Adrenal gland (tissue), 12 donors: ENCODE data around the gene ELF2. TPM values are rescaled to one million over a fixed set of nuclear protein-coding genes. Genes with fewer than 3 reads are reported as not detected.

Experiments used
- DNase-seq, 7 donors: peaks; one replicate each; pipeline ENCODE4 v3.0.0-alpha.2; 2019 to 2020
- H3K27ac ChIP-seq, 5 donors: fragments of 200-600 bp; sonication (generic) in 4 of 5; 1 replicate in 3 of 5; 2 replicates in 2 of 5; pipeline versions ENCODE4 v1.5.1 to v1.8.0; 2016 to 2020; ENCODE audit warnings: mild to moderate bottlenecking in 1 of 5
- H3K27me3 ChIP-seq: fragments of 200-600 bp; 2 replicates; pipeline ENCODE4 v1.8.0; 2021
- H3K36me3 ChIP-seq, 2 donors: fragments of 200-600 bp; replicated peaks in 1 of 2; 1 replicate in 1 of 2; 2 replicates in 1 of 2; pipeline versions ENCODE4 v1.5.1 to v1.8.0; 2018 to 2022
- H3K4me1 ChIP-seq, 2 donors: fragments of 200-600 bp; replicated peaks in 1 of 2; 1 replicate in 1 of 2; 2 replicates in 1 of 2; pipeline versions ENCODE4 v1.5.1 to v1.8.0; 2018 to 2021
- H3K4me3 ChIP-seq, 4 donors: fragments of 200-600 bp; sonication (generic) in 3 of 4; one replicate each; pipeline ENCODE4 v1.5.1; 2016 to 2018
- H3K9me3 ChIP-seq, 3 donors: fragments of 200-600 bp; sonication (generic) in 1 of 3; replicated peaks in 1 of 3; 1 replicate in 2 of 3; 2 replicates in 1 of 3; pipeline versions ENCODE4 v1.5.1 to v1.8.0; 2016 to 2021
- POLR2A ChIP-seq, 2 donors: fragments of 450-650 bp; IDR thresholded peaks; one replicate each; pipeline ENCODE4 v1.6.1; 2017; ENCODE audit warnings: antibody characterized with exemption in 2 of 2, mild to moderate bottlenecking in 2 of 2, moderate library complexity in 1 of 2
- WGBS, 4 donors: extraction: QIAGEN DNeasy Blood & Tissue Kit in 2 of 4; methylation state at CpG; one replicate each; pipeline versions ENCODE4 v1.1.5 to v1.1.7; 2013 to 2017; 5-methylcytosine and 5-hydroxymethylcytosine counted together
- intact Hi-C, 2 donors: fragments of 100-400 bp; cut with DNase I; formaldehyde crosslinking; loops; one replicate each; pipeline versions ENCODE4 v1.14.1 to v1.15.0; 2022 to 2023
- polyA plus RNA-seq, 3 donors: library from polyadenylated mRNA; stranded (reverse); fragments of 200-250 nt in 2 of 3; fragments of 350-450 nt in 1 of 3; fragmentation: Illumina TruSeq in 1 of 3; extraction: RNeasy Lipid Tissue Mini Kit (QIAGEN cat#74804) in 1 of 3; gene quantifications; one replicate each; pipeline ENCODE4 v1.2.3, GENCODE V29; 2013 to 2014
- total RNA-seq, 9 donors: library from RNA; depleted of rRNA in 4 of 9; stranded (reverse); fragments of >200 nt in 4 of 9; fragments of 120-200 nt in 1 of 9; fragmentation: NEBNext Ultra II Directional in 1 of 9; extraction: Animal tissue kit (Norgen Biotek cat#: 25700) in 1 of 9; gene quantifications; one replicate each; pipeline versions ENCODE4 v1.1.0 to v1.2.4, GENCODE V29; 2013 to 2023
- TF ChIP-seq, protein P1 (sequence below), 6 experiments: fragments of 450-650 bp in 4 of 6; fragments of 200-600 bp in 2 of 6; sonication (generic) in 1 of 6; IDR thresholded peaks; 1 replicate in 5 of 6; 2 replicates in 1 of 6; pipeline versions ENCODE4 v1.5.1 to v1.8.0; 2016 to 2021; ENCODE audit warnings: antibody characterized with exemption in 6 of 6, mild to moderate bottlenecking in 2 of 6, moderate library complexity in 1 of 6
- donor health status: healthy with polysubstance abuse.
- donor health status: Bipolar disorder and iron deficiency.
- donor health status: DM: yes; HTN: yes; CAD: no.
- donor health status: DM: no; HTN: no; CAD: no.
- donor health status: DM: no; HTN: no; CAD: no.
- donor health status: DM: yes; HTN: yes; CAD: no.

Gene ELF2
- total and polyA plus RNA-seq, 12 donors, result 14.0 to 54.4 (median 26.6) TPM

DNA sequence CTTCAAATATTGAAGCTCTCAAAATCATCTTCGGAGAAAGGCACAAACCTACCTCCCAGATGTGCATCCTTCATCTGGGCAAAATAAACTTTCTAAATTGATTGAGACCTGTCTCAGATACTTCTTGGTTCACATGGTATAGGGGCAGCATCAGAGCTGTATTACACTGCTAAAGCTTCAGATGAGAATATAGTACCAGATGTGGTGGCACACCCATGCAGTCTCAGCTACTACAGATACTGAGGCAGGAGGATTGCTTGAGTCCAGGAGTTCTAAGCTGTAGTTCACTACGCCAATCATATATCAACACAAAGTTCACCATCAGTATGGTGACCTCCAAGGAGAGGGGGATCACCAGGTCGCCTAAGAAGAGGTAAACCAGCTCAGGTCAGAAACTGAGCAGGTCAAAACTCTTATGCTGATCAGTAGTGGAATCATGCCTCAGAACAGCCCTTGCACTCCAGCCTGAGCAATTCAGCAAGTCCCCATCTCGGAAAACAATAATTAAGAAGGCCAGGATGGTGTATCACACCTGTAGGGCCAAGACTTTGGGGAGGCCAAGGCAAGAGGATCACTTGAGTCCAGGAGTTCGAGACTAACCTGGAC, 22.0 kb downstream of the ELF2 start:
- 91 to 96% (median 94%) methylated on average over 4 to 5 of the region's 5 CpGs for WGBS, 4 donors

GRCh38 chr4:139154538-139154937, 22.5 kb downstream of the ELF2 start:
- H3K4me3 ChIP-seq, result no peak overlapping the region

More for the DNA sequence above, 22.0 kb downstream of the ELF2 start:
- Histone ChIP-seq H3K4me3 (no peak overlapping the region), H3K27me3 (no peaks in the 10 kb centered on the region), H3K27ac (no peak overlapping the region), H3K9me3 (no peaks in the 10 kb centered on the region), H3K36me3 (no peaks in the 10 kb centered on the region), H3K4me1 (peaks cover 0 to 4% of the 10 kb centered on the region in 2 donors)
- no peak for DNase-seq
- intact Hi-C loops, result no loop called here
- TF ChIP-seq POLR2A (IDR thresholded peaks at IDR 0.05), result no peak
- TF ChIP-seq, protein P1, sequence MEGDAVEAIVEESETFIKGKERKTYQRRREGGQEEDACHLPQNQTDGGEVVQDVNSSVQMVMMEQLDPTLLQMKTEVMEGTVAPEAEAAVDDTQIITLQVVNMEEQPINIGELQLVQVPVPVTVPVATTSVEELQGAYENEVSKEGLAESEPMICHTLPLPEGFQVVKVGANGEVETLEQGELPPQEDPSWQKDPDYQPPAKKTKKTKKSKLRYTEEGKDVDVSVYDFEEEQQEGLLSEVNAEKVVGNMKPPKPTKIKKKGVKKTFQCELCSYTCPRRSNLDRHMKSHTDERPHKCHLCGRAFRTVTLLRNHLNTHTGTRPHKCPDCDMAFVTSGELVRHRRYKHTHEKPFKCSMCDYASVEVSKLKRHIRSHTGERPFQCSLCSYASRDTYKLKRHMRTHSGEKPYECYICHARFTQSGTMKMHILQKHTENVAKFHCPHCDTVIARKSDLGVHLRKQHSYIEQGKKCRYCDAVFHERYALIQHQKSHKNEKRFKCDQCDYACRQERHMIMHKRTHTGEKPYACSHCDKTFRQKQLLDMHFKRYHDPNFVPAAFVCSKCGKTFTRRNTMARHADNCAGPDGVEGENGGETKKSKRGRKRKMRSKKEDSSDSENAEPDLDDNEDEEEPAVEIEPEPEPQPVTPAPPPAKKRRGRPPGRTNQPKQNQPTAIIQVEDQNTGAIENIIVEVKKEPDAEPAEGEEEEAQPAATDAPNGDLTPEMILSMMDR (IDR thresholded peaks at IDR 0.05), result no peak

GRCh38 chr4:139154134-139154421, 22.9 kb downstream of the ELF2 start:
- H3K4me3 ChIP-seq, result no peak overlapping the region
- no peak overlapping the region for H3K27ac ChIP-seq
- H3K27me3 ChIP-seq, result no peaks in the 10 kb centered on the region
- intact Hi-C loops, result no loop called here
- DNase-seq, result no peak
- H3K4me1 ChIP-seq, result no peaks in the 10 kb centered on the region
- WGBS, 4 donors, result 90 to 98% (median 93%) methylated on average over 2 of the region's 2 CpGs
- TF ChIP-seq, protein P1 (IDR thresholded peaks at IDR 0.05), result no peak
- no peak for TF ChIP-seq POLR2A (IDR thresholded peaks at IDR 0.05)
- H3K9me3 ChIP-seq, result no peaks in the 10 kb centered on the region
- no peaks in the 10 kb centered on the region for H3K36me3 ChIP-seq

More at GRCh38 chr4:139154538-139154937, 22.5 kb downstream of the ELF2 start:
- no peak overlapping the region for H3K27ac ChIP-seq
- TF ChIP-seq POLR2A (IDR thresholded peaks at IDR 0.05), result no peak
- TF ChIP-seq, protein P1 (IDR thresholded peaks at IDR 0.05), result no peak
- WGBS, 4 donors, result 72 to 79% (median 76%) methylated on average over 1 of the region's 1 CpG
- peaks cover 0 to 1% of the 10 kb centered on the region in 2 donors for H3K4me1 ChIP-seq
- no peaks in the 10 kb centered on the region for H3K36me3 ChIP-seq
- no peaks in the 10 kb centered on the region for H3K27me3 ChIP-seq
- no peak for DNase-seq
- no peaks in the 10 kb centered on the region for H3K9me3 ChIP-seq
- intact Hi-C loops, result no loop called here

DNA sequence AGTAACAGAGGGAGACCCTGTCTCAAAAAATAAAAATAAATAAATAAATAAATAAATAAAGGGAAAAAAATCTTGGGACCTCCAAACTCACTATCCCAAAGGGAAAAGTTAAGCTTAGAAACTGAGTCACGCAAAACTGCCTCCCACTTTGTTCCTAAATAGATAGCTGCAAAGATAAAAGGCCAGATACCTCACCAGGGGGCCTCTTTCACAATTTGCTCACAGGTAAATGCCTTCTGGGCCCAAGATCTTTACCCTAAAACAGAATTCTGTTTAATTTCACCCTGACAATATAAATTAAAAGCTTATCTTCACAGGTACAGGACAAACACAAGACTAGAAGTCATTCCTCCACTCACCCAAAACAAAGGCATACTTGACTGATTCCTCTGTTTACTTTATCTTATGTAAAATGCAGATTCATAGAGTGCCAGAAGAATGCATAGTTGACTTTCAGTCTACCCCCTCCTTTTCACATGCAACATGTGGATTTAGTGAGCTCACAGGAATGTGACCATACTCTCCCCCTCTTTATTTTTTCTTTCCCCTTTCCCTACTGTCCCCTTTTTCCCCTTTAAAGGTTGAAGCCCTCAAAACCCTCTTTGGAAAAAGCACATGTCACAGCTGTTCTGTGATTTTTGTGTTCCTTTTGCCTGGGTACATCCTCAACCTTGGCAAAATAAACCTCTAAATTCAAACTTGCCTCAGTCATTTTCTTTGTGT, 23.4 kb downstream of the ELF2 start:
- no peaks in the 10 kb centered on the region for H3K27me3 ChIP-seq
- H3K36me3 ChIP-seq, result no peaks in the 10 kb centered on the region
- intact Hi-C loops, result no loop called here
- no peaks in the 10 kb centered on the region for H3K9me3 ChIP-seq
- TF ChIP-seq POLR2A (IDR thresholded peaks at IDR 0.05), result no peak
- TF ChIP-seq, protein P1 (IDR thresholded peaks at IDR 0.05), result no peak
- no peak overlapping the region for H3K27ac ChIP-seq
- H3K4me1 ChIP-seq, result no peaks in the 10 kb centered on the region
- DNase-seq, result no peak
- WGBS, 4 donors, result 93 to 100% (median 100%) methylated on average over 1 of the region's 1 CpG
- H3K4me3 ChIP-seq, result no peak overlapping the region
